ENCODE measurements around the gene PLEKHA8.

The PLEKHA8 gene, protein sequence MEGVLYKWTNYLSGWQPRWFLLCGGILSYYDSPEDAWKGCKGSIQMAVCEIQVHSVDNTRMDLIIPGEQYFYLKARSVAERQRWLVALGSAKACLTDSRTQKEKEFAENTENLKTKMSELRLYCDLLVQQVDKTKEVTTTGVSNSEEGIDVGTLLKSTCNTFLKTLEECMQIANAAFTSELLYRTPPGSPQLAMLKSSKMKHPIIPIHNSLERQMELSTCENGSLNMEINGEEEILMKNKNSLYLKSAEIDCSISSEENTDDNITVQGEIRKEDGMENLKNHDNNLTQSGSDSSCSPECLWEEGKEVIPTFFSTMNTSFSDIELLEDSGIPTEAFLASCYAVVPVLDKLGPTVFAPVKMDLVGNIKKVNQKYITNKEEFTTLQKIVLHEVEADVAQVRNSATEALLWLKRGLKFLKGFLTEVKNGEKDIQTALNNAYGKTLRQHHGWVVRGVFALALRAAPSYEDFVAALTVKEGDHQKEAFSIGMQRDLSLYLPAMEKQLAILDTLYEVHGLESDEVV

DNA sequence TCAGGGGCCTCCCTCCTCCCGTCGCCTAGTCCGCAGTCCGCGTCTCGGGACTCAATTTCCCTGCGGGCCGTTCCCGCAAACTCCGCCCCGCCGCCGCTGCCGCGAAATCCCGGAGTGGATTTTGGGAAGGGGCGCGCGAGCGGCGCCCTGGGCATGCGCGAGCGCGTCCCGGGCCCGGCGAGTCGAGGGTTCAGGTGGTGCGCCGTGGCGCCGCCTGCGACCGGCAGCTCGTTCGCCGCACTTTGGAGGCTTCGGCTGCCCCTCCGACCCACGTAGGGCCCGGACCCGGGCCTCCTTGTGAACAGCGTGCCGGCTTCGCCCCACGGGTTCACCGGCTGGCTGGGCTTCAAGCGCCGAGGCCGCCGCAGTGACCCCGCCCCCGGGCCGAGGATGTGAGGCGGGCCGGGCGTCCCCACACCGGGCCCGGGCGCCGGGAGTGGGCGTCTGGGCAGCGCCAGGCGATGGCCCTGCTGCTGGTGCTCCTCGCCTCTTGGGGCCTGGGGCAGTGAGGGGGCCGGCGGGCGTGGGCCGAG, at the start of gene PLEKHA8:
TSS of gene PLEKHA8 (plus strand) at position 197 of the 533 bp plus-strand sequence. CDS start 351 bp downstream, outside the sequence.
- no peaks in the 10 kb centered on the region for H3K27me3 ChIP-seq (ENCODE audit: insufficient read depth, low read depth, severe bottlenecking)
- H3K9me3 ChIP-seq (ENCODE audit: severe bottlenecking) = no peaks in the 10 kb centered on the region
- peak within 1 kb of the TSS; percentile 77 for H3K27ac ChIP-seq
- no peak for TF ChIP-seq CTCF (IDR thresholded peaks at IDR 0.05; ENCODE audit: low read depth, low read length)
- peak; percentile 90 for DNase-seq
- H3K4me3 ChIP-seq (ENCODE audit: low read depth, low read length) = peak within 1 kb of the TSS; percentile 54
- H3K36me3 ChIP-seq = peaks cover 2% of the 10 kb centered on the region; the same call in 1 of the 2 replicates

DNA sequence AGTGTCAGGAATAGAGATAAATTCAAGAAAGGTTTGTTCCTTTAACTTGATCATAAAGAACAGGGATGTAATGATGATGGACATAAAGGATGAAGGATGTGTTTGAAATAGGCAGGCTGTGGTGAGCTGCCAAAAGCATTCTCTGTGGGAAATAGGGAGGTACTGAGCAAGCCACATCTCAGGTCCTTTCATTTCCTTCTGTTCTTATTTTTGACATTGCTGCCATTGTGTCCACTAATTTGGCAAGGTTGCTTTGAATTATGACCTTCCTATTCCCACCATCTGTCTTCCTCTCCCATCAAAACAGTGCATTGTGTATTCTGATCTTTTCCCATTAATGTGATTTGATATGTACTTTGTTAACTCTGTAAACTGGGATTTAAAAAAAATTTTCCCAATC, 48.1 kb upstream of the PLEKHA8 start:
- Histone ChIP-seq H3K9me3 (ENCODE audit: severe bottlenecking) (no peaks in the 10 kb centered on the region), H3K27ac (no peak overlapping the region), H3K4me3 (ENCODE audit: low read depth, low read length) (no peak overlapping the region), H3K27me3 (ENCODE audit: insufficient read depth, low read depth, severe bottlenecking) (no peaks in the 10 kb centered on the region), H3K36me3 (peaks cover 4% of the 10 kb centered on the region)
- TF ChIP-seq CTCF (IDR thresholded peaks at IDR 0.05; ENCODE audit: low read depth, low read length) = no peak
- DNase-seq = no peak

DNA sequence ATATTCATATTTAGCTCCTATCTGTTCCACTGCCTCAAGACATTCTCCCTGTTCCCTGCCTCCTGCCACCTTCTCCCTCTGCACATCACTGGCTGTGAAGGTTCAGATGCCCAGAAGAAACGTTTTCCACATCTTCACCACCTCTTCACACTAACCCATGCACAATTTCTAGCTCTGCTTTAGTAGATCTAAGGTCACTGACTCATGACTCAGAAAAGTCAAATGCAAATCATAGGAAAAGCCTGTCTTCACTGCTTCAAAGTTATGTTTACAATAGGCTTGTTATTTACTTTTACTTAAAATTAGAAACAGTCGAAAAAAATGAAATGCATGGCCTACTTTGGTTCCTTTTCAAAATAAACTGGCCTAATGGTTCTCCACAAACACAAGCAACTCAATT, 41.1 kb upstream of the PLEKHA8 start:
- Histone ChIP-seq H3K4me3 (ENCODE audit: low read depth, low read length) (no peak overlapping the region), H3K27me3 (ENCODE audit: insufficient read depth, low read depth, severe bottlenecking) (no peaks in the 10 kb centered on the region), H3K36me3 (peaks cover 9% of the 10 kb centered on the region), H3K27ac (no peak overlapping the region), H3K9me3 (ENCODE audit: severe bottlenecking) (no peaks in the 10 kb centered on the region)
- no peak for TF ChIP-seq CTCF (IDR thresholded peaks at IDR 0.05; ENCODE audit: low read depth, low read length)
- no peak for DNase-seq

GRCh38 chr7:29987811-29988317, 40.3 kb upstream of the PLEKHA8 start:
- H3K4me3 ChIP-seq (ENCODE audit: low read depth, low read length) = peak overlapping the region; percentile 99
- H3K27ac ChIP-seq = no peak overlapping the region
- DNase-seq = no peak
- peaks cover 7% of the 10 kb centered on the region for H3K36me3 ChIP-seq
- H3K27me3 ChIP-seq (ENCODE audit: insufficient read depth, low read depth, severe bottlenecking) = no peaks in the 10 kb centered on the region
- H3K9me3 ChIP-seq (ENCODE audit: severe bottlenecking) = peaks cover 2% of the 10 kb centered on the region
- no peak for TF ChIP-seq CTCF (IDR thresholded peaks at IDR 0.05; ENCODE audit: low read depth, low read length)

- Histone ChIP-seq H3K9me3 (ENCODE audit: severe bottlenecking) (peaks cover 4% of the 10 kb centered on the region), H3K4me3 (ENCODE audit: low read depth, low read length) (peak overlapping the region; percentile 99), H3K36me3 (peaks cover 7% of the 10 kb centered on the region), H3K27me3 (ENCODE audit: insufficient read depth, low read depth, severe bottlenecking) (no peaks in the 10 kb centered on the region), H3K27ac (peak overlapping the region; percentile 88)
- no peak for TF ChIP-seq CTCF (IDR thresholded peaks at IDR 0.05; ENCODE audit: low read depth, low read length)
- DNase-seq = peak; percentile 71
These were observed 39.6 kb upstream of the PLEKHA8 start for GRCh38 chr7:29988424-29989256.
